ENCODE results near the gene SH3RF3.

The SH3RF3 gene

GRCh38 chr2:109233643-109234042, 104.6 kb downstream of the SH3RF3 start:
- DNase-seq (ENCODE audit: low read depth in 1 of 2, low spot score in 1 of 2): no peak

- DNase-seq (ENCODE audit: low read depth in 1 of 2, low spot score in 1 of 2): no peak
Measured at GRCh38 chr2:109234355-109234754, 105.3 kb downstream of the SH3RF3 start.

- no peak for DNase-seq (ENCODE audit: low read depth in 1 of 2, low spot score in 1 of 2)
Measured at GRCh38 chr2:109236147-109236546, 107.1 kb downstream of the SH3RF3 start.

GRCh38 chr2:109237792-109238191, 108.8 kb downstream of the SH3RF3 start:
- DNase-seq (ENCODE audit: low read depth in 1 of 2, low spot score in 1 of 2): no peak

- no peak for DNase-seq (ENCODE audit: low read depth in 1 of 2, low spot score in 1 of 2)
Measured at GRCh38 chr2:109238580-109238979, 109.6 kb downstream of the SH3RF3 start.

GRCh38 chr2:109239720-109240119, 110.7 kb downstream of the SH3RF3 start:
- no peak for DNase-seq (ENCODE audit: low read depth in 1 of 2, low spot score in 1 of 2)

- DNase-seq (ENCODE audit: low read depth in 1 of 2, low spot score in 1 of 2): no peak
Measured at GRCh38 chr2:109242210-109242653, 113.2 kb downstream of the SH3RF3 start.

- DNase-seq (ENCODE audit: low read depth in 1 of 2, low spot score in 1 of 2): no peak
Measured at GRCh38 chr2:109242654-109243331, 113.8 kb downstream of the SH3RF3 start.

GRCh38 chr2:109243526-109244303, 114.7 kb downstream of the SH3RF3 start:
- no peak for DNase-seq (ENCODE audit: low read depth in 1 of 2, low spot score in 1 of 2)

- DNase-seq (ENCODE audit: low read depth in 1 of 2, low spot score in 1 of 2): no peak
Measured at GRCh38 chr2:109244304-109244582, 115.2 kb downstream of the SH3RF3 start.

- DNase-seq (ENCODE audit: low read depth in 1 of 2, low spot score in 1 of 2): no peak
Measured at GRCh38 chr2:109244750-109245382, 115.9 kb downstream of the SH3RF3 start.

GRCh38 chr2:109246176-109246575, 117.2 kb downstream of the SH3RF3 start:
- no peak for DNase-seq (ENCODE audit: low read depth in 1 of 2, low spot score in 1 of 2)

- DNase-seq (ENCODE audit: low read depth in 1 of 2, low spot score in 1 of 2): no peak
Measured at GRCh38 chr2:109246616-109247015, 117.6 kb downstream of the SH3RF3 start.

- no peak for DNase-seq (ENCODE audit: low read depth in 1 of 2, low spot score in 1 of 2)
Measured at GRCh38 chr2:109247340-109247739, 118.3 kb downstream of the SH3RF3 start.

- DNase-seq (ENCODE audit: low read depth in 1 of 2, low spot score in 1 of 2): no peak
Measured at GRCh38 chr2:109247812-109248211, 118.8 kb downstream of the SH3RF3 start.

GRCh38 chr2:109248590-109248989, 119.6 kb downstream of the SH3RF3 start:
- no peak for DNase-seq (ENCODE audit: low read depth in 1 of 2, low spot score in 1 of 2)

- no peak for DNase-seq (ENCODE audit: low read depth in 1 of 2, low spot score in 1 of 2)
Measured at GRCh38 chr2:109253217-109253616, 124.2 kb downstream of the SH3RF3 start.

- DNase-seq (ENCODE audit: low read depth in 1 of 2, low spot score in 1 of 2): no peak
Measured at GRCh38 chr2:109254174-109254904, 125.3 kb downstream of the SH3RF3 start.

GRCh38 chr2:109255654-109256053, 126.6 kb downstream of the SH3RF3 start:
- DNase-seq (ENCODE audit: low read depth in 1 of 2, low spot score in 1 of 2): no peak

- DNase-seq (ENCODE audit: low read depth in 1 of 2, low spot score in 1 of 2): no peak
Measured at GRCh38 chr2:109256111-109256510, 127.1 kb downstream of the SH3RF3 start.

GRCh38 chr2:109256921-109257320, 127.9 kb downstream of the SH3RF3 start:
- no peak for DNase-seq (ENCODE audit: low read depth in 1 of 2, low spot score in 1 of 2)

GRCh38 chr2:109257653-109258052, 128.6 kb downstream of the SH3RF3 start:
- DNase-seq (ENCODE audit: low read depth in 1 of 2, low spot score in 1 of 2): no peak

Data from activated CD4-positive, alpha-beta T cell treated with anti-CD3 and anti-CD28 coated beads, Interleukin-2, amount 50 U/mL, for 24 hours (primary cell).